Measurements from ENCODE around the gene GATAD2A.

The GATAD2A gene

DNA sequence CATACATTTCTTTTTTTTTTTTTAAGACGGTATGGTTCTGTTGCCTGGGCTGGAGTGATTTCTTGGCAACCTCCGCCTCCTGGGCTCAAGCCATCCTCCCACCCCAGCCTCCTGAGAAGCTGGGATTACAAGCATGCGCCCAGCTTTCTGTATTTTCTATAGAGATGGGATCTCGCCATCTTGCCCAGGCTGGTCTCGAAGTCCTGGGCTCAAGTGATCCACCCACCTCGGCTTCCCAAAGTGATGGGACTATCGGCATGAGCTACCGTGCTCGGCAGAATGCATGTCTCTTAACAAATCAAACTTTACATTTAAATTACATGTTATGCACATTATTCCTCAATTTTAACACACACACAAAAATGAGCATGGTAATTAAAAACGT lies 111.8 kb downstream of the GATAD2A start:
- TF ChIP-seq, protein P1, sequence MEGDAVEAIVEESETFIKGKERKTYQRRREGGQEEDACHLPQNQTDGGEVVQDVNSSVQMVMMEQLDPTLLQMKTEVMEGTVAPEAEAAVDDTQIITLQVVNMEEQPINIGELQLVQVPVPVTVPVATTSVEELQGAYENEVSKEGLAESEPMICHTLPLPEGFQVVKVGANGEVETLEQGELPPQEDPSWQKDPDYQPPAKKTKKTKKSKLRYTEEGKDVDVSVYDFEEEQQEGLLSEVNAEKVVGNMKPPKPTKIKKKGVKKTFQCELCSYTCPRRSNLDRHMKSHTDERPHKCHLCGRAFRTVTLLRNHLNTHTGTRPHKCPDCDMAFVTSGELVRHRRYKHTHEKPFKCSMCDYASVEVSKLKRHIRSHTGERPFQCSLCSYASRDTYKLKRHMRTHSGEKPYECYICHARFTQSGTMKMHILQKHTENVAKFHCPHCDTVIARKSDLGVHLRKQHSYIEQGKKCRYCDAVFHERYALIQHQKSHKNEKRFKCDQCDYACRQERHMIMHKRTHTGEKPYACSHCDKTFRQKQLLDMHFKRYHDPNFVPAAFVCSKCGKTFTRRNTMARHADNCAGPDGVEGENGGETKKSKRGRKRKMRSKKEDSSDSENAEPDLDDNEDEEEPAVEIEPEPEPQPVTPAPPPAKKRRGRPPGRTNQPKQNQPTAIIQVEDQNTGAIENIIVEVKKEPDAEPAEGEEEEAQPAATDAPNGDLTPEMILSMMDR (conservative IDR thresholded peaks at IDR 0.05; ENCODE audit: low read length), result no peak
- DNase-seq (ENCODE audit: low read depth), result no peak
- peak overlapping the region; percentile 94 for H3K4me3 ChIP-seq (ENCODE audit: low read length)

GRCh38 chr19:19520989-19521388 lies 115.5 kb downstream of the GATAD2A start:
- no peak for DNase-seq (ENCODE audit: low read depth)
- H3K4me3 ChIP-seq (ENCODE audit: low read length), result no peak overlapping the region

GRCh38 chr19:19523177-19523576 lies 117.7 kb downstream of the GATAD2A start:
- H3K4me3 ChIP-seq (ENCODE audit: low read length), result no peak overlapping the region
- DNase-seq (ENCODE audit: low read depth), result no peak
- TF ChIP-seq, protein P1 (conservative IDR thresholded peaks at IDR 0.05; ENCODE audit: low read length), result no peak

More at GRCh38 chr19:19520989-19521388, 115.5 kb downstream of the GATAD2A start:
- TF ChIP-seq, protein P1 (conservative IDR thresholded peaks at IDR 0.05; ENCODE audit: low read length), result no peak

- TF ChIP-seq, protein P1 (conservative IDR thresholded peaks at IDR 0.05; ENCODE audit: low read length), result no peak
- DNase-seq (ENCODE audit: low read depth), result no peak
- no peak overlapping the region for H3K4me3 ChIP-seq (ENCODE audit: low read length)
Measured at GRCh38 chr19:19524053-19524452, 118.6 kb downstream of the GATAD2A start.

GRCh38 chr19:19525611-19526380 lies 120.3 kb downstream of the GATAD2A start:
- TF ChIP-seq, protein P1 (conservative IDR thresholded peaks at IDR 0.05; ENCODE audit: low read length), result no peak
- DNase-seq (ENCODE audit: low read depth), result no peak
- no peak overlapping the region for H3K4me3 ChIP-seq (ENCODE audit: low read length)

DNA sequence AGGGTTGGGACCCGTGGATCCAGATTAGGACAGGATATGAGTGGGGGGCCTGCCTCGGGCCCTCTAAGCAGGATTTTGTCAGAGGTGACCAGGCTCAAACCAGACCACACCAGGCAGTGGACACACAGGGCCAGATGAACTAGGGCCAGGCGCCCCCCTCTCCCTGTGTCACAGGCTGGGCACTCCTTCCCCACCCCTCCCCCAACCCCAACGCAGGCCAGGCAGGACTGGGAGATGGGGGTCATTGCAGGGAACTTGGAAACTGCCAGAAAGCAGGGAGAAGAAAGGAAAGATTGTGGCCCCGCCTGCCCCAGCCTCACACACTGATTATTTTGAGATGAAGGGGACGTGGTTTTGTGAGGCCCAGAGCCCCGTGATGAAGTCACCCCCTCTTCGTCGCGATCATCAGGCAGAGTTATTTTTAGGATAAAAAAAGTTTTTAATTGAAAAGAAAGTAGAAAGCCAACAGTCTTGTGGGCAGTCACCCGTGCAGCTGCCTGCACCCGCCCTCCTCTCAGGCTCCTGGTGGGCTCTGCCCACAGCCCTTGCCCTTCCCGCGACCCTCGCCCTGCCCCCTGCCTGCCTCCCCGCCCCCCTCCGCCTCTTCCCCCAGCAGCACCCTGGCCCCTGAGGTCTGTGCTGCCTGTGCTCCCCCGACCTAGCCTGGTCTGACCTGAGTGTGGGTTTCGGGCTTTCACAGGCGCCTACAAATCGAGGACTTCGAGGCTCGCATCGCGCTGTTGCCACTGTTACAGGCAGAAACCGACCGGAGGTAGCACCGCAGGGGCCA lies 121.3 kb downstream of the GATAD2A start:
- no peak for DNase-seq (ENCODE audit: low read depth)
- no peak overlapping the region for H3K4me3 ChIP-seq (ENCODE audit: low read length)
- TF ChIP-seq, protein P1 (conservative IDR thresholded peaks at IDR 0.05; ENCODE audit: low read length), result no peak

- H3K4me3 ChIP-seq (ENCODE audit: low read length), result no peak overlapping the region
- DNase-seq (ENCODE audit: low read depth), result no peak
- TF ChIP-seq, protein P1 (conservative IDR thresholded peaks at IDR 0.05; ENCODE audit: low read length), result no peak
Measured at GRCh38 chr19:19527371-19527656, 121.8 kb downstream of the GATAD2A start.

Measured in AG10803 (cell line).